HFF-Myc (cell line): ENCODE data around the gene SH3BP5.

Experiments used
- DNase-seq: peaks from one replicate; pipeline ENCODE4 v3.0.0-alpha.2; 2011; ENCODE audit warnings: low read depth; ENCODE audit errors: extremely low read depth
- H3K4me3 ChIP-seq: replicated peaks from 2 replicates; pipeline ENCODE4 v1.5.1; 2011; ENCODE audit warnings: low read depth, mild to moderate bottlenecking, control low read depth, low read length
- TF ChIP-seq, protein P1 (sequence below): IDR thresholded peaks from 2 replicates; pipeline ENCODE4 v1.5.1; 2012; ENCODE audit warnings: mild to moderate bottlenecking, low read depth, low read length, control low read depth; ENCODE audit errors: missing control alignments

Gene SH3BP5

DNA sequence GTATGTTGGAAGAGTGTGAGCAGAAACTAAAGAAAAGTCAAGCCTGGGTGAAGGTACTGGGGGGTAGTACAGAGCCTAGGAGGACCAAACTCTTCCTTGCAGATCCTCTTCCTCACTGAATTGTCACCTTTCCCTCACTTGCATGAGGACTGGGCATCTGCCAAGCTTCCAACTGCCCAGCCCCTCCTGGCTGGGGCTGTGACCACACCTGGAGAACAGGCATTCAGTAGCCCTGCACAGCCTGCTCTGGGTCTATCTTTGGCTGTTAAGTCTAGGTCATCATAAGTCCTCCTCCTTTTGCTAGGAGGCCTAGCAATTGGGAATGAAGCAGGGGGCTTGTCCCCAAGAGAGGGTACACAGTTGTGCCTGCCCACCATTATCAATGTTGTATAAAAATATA is 71.1 kb downstream of the SH3BP5 start:
- H3K4me3 ChIP-seq, result no peak overlapping the region
- no peak for DNase-seq
- TF ChIP-seq, protein P1, sequence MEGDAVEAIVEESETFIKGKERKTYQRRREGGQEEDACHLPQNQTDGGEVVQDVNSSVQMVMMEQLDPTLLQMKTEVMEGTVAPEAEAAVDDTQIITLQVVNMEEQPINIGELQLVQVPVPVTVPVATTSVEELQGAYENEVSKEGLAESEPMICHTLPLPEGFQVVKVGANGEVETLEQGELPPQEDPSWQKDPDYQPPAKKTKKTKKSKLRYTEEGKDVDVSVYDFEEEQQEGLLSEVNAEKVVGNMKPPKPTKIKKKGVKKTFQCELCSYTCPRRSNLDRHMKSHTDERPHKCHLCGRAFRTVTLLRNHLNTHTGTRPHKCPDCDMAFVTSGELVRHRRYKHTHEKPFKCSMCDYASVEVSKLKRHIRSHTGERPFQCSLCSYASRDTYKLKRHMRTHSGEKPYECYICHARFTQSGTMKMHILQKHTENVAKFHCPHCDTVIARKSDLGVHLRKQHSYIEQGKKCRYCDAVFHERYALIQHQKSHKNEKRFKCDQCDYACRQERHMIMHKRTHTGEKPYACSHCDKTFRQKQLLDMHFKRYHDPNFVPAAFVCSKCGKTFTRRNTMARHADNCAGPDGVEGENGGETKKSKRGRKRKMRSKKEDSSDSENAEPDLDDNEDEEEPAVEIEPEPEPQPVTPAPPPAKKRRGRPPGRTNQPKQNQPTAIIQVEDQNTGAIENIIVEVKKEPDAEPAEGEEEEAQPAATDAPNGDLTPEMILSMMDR, result no peak

DNA sequence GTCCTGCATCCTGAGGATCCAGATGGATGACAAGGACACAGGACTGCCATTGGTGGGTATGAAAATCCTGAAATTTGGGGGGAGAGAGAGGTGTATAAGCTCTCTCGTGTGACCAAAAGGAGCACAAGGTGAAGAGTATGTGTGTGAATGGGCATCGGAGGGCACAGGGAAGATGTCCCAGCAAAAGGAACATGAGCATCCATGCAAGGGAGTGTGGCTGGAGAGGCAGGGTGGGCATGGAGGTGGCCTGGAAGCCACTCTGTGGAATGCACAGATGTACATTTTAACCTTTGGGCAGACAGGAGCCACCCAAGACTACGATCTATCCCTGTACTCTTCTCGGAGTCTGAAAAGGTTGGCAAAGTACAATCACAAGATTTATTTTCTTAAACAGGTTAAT is 71.9 kb downstream of the SH3BP5 start:
- TF ChIP-seq, protein P1, result no peak
- no peak for DNase-seq
- no peak overlapping the region for H3K4me3 ChIP-seq

DNA sequence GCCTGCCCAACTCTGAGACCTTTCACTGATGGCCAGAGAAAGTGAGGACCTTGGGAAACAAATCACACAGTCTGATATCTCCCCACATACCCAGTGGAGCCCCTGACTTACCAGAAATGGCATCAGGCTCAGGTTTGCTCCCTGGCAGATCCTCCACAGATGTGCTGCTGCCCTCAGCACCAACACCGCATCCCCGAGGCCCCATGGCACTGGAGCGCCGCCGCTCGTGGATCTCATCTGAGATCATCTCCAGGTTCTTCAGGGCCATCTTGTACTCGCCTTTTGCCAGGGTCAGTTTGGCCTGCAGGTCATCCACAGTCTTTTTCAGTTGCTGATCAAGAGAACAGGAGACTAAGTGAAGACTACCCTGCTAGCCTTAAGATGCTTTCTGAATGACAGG is 73.7 kb downstream of the SH3BP5 start:
- TF ChIP-seq, protein P1, result no peak
- no peak overlapping the region for H3K4me3 ChIP-seq

DNA sequence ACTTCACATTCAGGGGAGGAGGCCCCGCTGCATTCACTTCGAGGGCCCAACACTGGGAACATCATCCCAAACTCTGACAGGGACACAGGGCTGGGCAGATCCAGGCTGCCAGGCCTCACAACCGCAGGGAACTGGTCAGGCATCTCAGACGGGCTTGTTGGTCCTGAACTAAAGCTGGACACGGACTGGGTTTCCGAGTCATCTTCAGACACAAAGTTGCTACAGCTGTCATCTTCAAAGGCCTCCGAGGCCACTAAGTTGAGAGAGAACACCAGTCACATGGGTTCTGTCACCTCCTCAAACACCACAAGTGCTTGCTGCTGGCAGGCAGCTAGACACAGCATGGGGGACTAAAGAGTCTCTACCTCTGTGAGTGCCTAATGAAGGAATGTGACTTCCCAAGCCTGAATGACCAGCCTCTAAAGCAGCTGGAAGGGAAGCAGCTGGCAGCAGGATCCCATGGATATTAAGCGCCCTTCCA is 75.5 kb downstream of the SH3BP5 start:
- no peak for DNase-seq
- TF ChIP-seq, protein P1, result no peak
- no peak overlapping the region for H3K4me3 ChIP-seq

More for the DNA sequence above, 73.7 kb downstream of the SH3BP5 start:
- no peak for DNase-seq

DNA sequence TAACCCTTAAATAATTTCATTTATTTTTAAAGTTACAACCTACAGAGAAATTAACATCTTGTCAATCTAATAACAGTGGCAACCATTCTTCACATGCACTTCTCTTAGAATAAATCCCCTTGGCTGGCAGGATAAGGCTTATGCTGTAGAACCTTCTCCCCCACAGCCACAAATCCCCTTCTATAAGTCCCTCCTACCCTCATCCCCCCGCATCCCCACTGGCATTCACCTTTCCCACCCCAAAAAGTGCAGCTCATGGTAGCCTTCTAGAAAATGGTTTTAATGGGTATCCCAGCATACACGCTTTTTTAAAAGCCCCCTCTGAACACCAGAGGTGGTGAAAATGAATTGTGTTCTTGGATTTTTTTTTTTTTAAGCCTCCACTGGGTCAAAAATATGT is 77.2 kb downstream of the SH3BP5 start:
- no peak for DNase-seq
- no peak overlapping the region for H3K4me3 ChIP-seq
- TF ChIP-seq, protein P1, result no peak

DNA sequence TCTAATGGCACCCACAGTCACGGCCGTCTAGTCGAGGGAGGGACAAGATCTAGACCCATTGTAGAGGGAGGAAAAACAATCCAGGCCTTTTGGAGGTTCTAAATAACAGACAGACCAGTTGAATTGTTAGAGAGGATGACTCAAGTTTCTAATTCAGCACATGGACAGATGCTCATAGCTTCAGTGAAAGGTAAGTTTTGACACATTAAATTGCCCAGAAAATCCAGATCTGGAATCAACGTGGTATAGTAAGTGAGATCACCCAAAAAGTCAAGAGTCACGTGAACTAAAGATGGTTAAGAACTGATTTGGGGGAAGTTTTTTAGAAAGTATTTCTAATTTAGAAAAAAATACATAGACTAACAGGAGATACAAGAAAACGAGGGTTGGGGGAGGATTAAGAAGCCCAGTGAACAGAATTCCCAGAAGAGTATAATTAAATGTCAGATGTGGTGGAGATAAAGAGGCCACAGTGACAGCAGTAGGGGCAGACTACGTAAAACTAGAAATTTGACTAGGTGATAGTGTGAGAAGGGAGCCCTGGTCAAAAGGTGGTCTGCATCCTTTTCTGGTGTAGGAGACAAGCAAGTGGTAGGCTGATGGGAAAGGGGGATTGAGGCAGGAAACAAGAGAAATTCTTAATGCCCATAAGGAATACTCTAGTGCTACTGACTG is 79.2 kb downstream of the SH3BP5 start:
- no peak for DNase-seq
- no peak overlapping the region for H3K4me3 ChIP-seq

More for the DNA sequence above, 79.2 kb downstream of the SH3BP5 start:
- TF ChIP-seq, protein P1, result no peak
